GM18498 (cell line): ENCODE measurements around the gene CRTAP.
"Not testable (repeated sequence)": the region's sequence is repeated elsewhere in the genome, so short reads cannot be mapped to it uniquely, and the experiment has no call there.

ENCODE experiments used
- ATAC-seq: cut with Tn5 transposase; IDR thresholded peaks from one replicate; pipeline ENCODE4 v1.9.1; 2021; ENCODE audit warnings: mild to moderate bottlenecking, moderate library complexity; ENCODE audit not compliant: unreplicated experiment

The CRTAP gene

GRCh38 chr3:33173103-33173502, 59.3 kb downstream of the CRTAP start:
- no peak for ATAC-seq

- ATAC-seq, result no peak
Measured at GRCh38 chr3:33173672-33174071, 59.9 kb downstream of the CRTAP start.

GRCh38 chr3:33174095-33174494, 60.3 kb downstream of the CRTAP start:
- no peak for ATAC-seq

GRCh38 chr3:33174711-33175414, 61.0 kb downstream of the CRTAP start:
- ATAC-seq, result no peak

GRCh38 chr3:33179132-33179531, 65.3 kb downstream of the CRTAP start:
- ATAC-seq, result no peak

GRCh38 chr3:33181229-33181628, 67.4 kb downstream of the CRTAP start:
- ATAC-seq, result no peak

- not testable (repeated sequence) for ATAC-seq
Measured at GRCh38 chr3:33181641-33182040, 67.8 kb downstream of the CRTAP start.

GRCh38 chr3:33184863-33185262, 71.0 kb downstream of the CRTAP start:
- no peak for ATAC-seq

GRCh38 chr3:33186524-33187367, 72.9 kb downstream of the CRTAP start:
- no peak for ATAC-seq

GRCh38 chr3:33187368-33187634, 73.5 kb downstream of the CRTAP start:
- no peak for ATAC-seq

GRCh38 chr3:33194303-33194702, 80.5 kb downstream of the CRTAP start:
- no peak for ATAC-seq

- ATAC-seq, result no peak
Measured at GRCh38 chr3:33196538-33196937, 82.7 kb downstream of the CRTAP start.
